ENCODE measurements around the gene DTNB.

DNA sequence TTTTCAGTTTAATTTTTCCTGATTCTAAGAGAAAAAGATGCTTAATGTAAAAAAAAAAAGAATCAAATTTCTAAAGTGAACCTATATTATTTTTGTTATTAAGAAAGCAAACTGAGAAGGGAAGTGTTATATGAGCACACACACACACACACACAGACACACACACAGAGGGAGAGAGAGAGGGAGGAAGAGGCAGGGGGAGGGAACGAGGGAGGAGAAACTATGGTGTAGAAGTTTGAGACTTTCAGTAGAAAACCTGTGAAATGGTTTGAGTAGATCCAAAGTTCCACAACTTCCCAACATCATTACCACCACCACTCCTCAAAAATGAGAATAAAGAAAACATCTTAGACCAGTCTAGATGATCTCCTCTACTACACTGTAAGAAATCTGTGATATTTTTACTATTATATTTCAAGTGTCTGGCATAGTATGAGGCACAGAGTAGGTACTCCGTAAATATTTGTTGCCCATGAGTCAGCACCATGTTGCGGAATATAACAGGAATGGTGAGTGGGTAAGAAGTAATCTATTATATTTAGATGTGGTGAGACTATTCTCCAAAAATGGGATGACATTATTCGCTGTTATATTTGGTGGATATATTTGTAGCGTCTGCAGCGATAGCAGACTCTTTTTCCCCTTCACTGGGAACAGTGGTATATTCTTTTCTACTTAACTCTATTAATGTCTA, 182.2 kb downstream of the DTNB start:
- TF ChIP-seq TAF1 (IDR thresholded peaks at IDR 0.05; ENCODE audit: low read depth) (no peak), RAD21 (IDR thresholded peaks at IDR 0.05; ENCODE audit: low read depth) (no peak), EP300 (IDR thresholded peaks at IDR 0.05; ENCODE audit: borderline replicate concordance) (no peak)
- TF ChIP-seq, protein P1, sequence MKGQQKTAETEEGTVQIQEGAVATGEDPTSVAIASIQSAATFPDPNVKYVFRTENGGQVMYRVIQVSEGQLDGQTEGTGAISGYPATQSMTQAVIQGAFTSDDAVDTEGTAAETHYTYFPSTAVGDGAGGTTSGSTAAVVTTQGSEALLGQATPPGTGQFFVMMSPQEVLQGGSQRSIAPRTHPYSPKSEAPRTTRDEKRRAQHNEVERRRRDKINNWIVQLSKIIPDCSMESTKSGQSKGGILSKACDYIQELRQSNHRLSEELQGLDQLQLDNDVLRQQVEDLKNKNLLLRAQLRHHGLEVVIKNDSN (IDR thresholded peaks at IDR 0.05): no peak
- TF ChIP-seq, protein P2, sequence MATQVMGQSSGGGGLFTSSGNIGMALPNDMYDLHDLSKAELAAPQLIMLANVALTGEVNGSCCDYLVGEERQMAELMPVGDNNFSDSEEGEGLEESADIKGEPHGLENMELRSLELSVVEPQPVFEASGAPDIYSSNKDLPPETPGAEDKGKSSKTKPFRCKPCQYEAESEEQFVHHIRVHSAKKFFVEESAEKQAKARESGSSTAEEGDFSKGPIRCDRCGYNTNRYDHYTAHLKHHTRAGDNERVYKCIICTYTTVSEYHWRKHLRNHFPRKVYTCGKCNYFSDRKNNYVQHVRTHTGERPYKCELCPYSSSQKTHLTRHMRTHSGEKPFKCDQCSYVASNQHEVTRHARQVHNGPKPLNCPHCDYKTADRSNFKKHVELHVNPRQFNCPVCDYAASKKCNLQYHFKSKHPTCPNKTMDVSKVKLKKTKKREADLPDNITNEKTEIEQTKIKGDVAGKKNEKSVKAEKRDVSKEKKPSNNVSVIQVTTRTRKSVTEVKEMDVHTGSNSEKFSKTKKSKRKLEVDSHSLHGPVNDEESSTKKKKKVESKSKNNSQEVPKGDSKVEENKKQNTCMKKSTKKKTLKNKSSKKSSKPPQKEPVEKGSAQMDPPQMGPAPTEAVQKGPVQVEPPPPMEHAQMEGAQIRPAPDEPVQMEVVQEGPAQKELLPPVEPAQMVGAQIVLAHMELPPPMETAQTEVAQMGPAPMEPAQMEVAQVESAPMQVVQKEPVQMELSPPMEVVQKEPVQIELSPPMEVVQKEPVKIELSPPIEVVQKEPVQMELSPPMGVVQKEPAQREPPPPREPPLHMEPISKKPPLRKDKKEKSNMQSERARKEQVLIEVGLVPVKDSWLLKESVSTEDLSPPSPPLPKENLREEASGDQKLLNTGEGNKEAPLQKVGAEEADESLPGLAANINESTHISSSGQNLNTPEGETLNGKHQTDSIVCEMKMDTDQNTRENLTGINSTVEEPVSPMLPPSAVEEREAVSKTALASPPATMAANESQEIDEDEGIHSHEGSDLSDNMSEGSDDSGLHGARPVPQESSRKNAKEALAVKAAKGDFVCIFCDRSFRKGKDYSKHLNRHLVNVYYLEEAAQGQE (IDR thresholded peaks at IDR 0.05; ENCODE audit: low read depth): no peak
